Caco-2 (cell line): ENCODE measurements around the gene AMZ1. TPM values are rescaled to one million over a fixed set of nuclear protein-coding genes. Genes with fewer than 3 reads are reported as not detected.

Source experiments
- BruUV-seq: library from RNA; stranded (reverse); fragments of 400-500 nt; replicated peaks from 2 replicates; lab custom pipeline; 2021; lab: Mats Ljungman, UMichigan
- CTCF ChIA-PET: fragments of 300-600 bp; sonication (Branson Sonifier 250); formaldehyde crosslinking; loops from one replicate; lab custom pipeline; 2022; ENCODE audit warnings: antibody characterized with exemption; lab: Charles Lee
- POLR2A ChIA-PET: fragments of 300-600 bp; sonication (Branson Sonifier 250); formaldehyde crosslinking; loops from one replicate; lab custom pipeline; 2022; ENCODE audit warnings: antibody characterized with exemption; lab: Charles Lee
- DNase-seq, 2 experiments: peaks; one replicate each; pipeline versions ENCODE4 v3.0.0 to v3.0.0-alpha.2; 2020 to 2022
- H3K27me3 ChIP-seq: replicated peaks from 2 replicates; pipeline ENCODE4 v1.6.0; 2011; ENCODE audit warnings: low read length; ENCODE audit not compliant: control insufficient read depth, insufficient read depth
- H3K36me3 ChIP-seq: 2 replicates; pipeline ENCODE4 v1.5.1; 2011; ENCODE audit warnings: low read length; ENCODE audit not compliant: control insufficient read depth, insufficient read depth
- H3K4me1 ChIP-seq: fragments of 250-450 bp; sonication (Bioruptor Pico); 2 replicates; pipeline ENCODE4 v1.5.1; 2020; ENCODE audit warnings: mild to moderate bottlenecking
- H3K4me3 ChIP-seq: 2 replicates; pipeline ENCODE4 v1.5.1; 2011; ENCODE audit warnings: low read depth, mild to moderate bottlenecking, control low read depth, low read length
- H3K9me3 ChIP-seq: fragments of 250-450 bp; sonication (Bioruptor Pico); 2 replicates; pipeline ENCODE4 v1.5.1; 2020; ENCODE audit warnings: mild to moderate bottlenecking, moderate library complexity
- H3K27ac Mint-ChIP-seq: one replicate; pipeline ENCODE4 v1.8.0; 2022; ENCODE audit warnings: mixed read lengths; ENCODE audit not compliant: unreplicated experiment
- H3K27me3 Mint-ChIP-seq: one replicate; pipeline ENCODE4 v1.8.0; 2022; ENCODE audit warnings: mixed read lengths; ENCODE audit not compliant: insufficient read depth, unreplicated experiment
- H3K36me3 Mint-ChIP-seq: one replicate; pipeline ENCODE4 v1.8.0; 2022; ENCODE audit warnings: mild to moderate bottlenecking, mixed read lengths; ENCODE audit not compliant: insufficient read depth, unreplicated experiment
- H3K4me1 Mint-ChIP-seq: one replicate; pipeline ENCODE4 v1.8.0; 2022; ENCODE audit warnings: low read depth, mixed read lengths; ENCODE audit not compliant: unreplicated experiment
- H3K4me3 Mint-ChIP-seq: one replicate; pipeline ENCODE4 v1.8.0; 2022; ENCODE audit warnings: mild to moderate bottlenecking, moderate library complexity, mixed read lengths; ENCODE audit not compliant: unreplicated experiment
- H3K9me3 Mint-ChIP-seq: one replicate; pipeline ENCODE4 v1.8.0; 2022; ENCODE audit warnings: mixed read lengths; ENCODE audit not compliant: unreplicated experiment
- intact Hi-C: fragments of 100-400 bp; cut with micrococcal nuclease; formaldehyde crosslinking; loops from one replicate; pipeline ENCODE4 v1.10.0; 2022; ENCODE audit not compliant: unreplicated experiment
- total RNA-seq: library from RNA; stranded (reverse); gene quantifications from 2 replicates; pipeline ENCODE4 v1.2.3, GENCODE V29; 2022
- TF ChIP-seq, protein P1 (sequence below), 2 experiments: fragments of 200-600 bp in 1 of 2; IDR thresholded peaks; 1 replicate in 1 of 2; 2 replicates in 1 of 2; pipeline versions ENCODE4 v1.5.1 to v1.8.0; 2011 to 2022; ENCODE audit warnings: antibody characterized with exemption in 1 of 2, control low read depth in 1 of 2, inconsistent platforms in 1 of 2, low read depth in 1 of 2, low read length in 1 of 2, mild to moderate bottlenecking in 1 of 2, moderate library complexity in 1 of 2; ENCODE audit not compliant: insufficient read depth in 1 of 2, severe bottlenecking in 1 of 2, unreplicated experiment in 1 of 2

AMZ1 gene
- total RNA-seq, 1 experiment from 2014 or later, result 0.11 TPM

- CTCF ChIA-PET, result interaction anchor here (0.5 to 0.6 kb wide), 3 partner anchors 23 to 155 kb away, joined by 3 to 4 read pairs (median 3); no protein-coding TSS in a partner anchor
- no peak for DNase-seq
- TF ChIP-seq, protein P1, sequence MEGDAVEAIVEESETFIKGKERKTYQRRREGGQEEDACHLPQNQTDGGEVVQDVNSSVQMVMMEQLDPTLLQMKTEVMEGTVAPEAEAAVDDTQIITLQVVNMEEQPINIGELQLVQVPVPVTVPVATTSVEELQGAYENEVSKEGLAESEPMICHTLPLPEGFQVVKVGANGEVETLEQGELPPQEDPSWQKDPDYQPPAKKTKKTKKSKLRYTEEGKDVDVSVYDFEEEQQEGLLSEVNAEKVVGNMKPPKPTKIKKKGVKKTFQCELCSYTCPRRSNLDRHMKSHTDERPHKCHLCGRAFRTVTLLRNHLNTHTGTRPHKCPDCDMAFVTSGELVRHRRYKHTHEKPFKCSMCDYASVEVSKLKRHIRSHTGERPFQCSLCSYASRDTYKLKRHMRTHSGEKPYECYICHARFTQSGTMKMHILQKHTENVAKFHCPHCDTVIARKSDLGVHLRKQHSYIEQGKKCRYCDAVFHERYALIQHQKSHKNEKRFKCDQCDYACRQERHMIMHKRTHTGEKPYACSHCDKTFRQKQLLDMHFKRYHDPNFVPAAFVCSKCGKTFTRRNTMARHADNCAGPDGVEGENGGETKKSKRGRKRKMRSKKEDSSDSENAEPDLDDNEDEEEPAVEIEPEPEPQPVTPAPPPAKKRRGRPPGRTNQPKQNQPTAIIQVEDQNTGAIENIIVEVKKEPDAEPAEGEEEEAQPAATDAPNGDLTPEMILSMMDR (IDR thresholded peaks at IDR 0.05; ENCODE audit: insufficient read depth in 1 of 2, low read depth in 1 of 2, low read length in 1 of 2, severe bottlenecking in 1 of 2, unreplicated experiment in 1 of 2), result no peak
Observed at GRCh38 chr7:2710286-2710655, 22.3 kb downstream of the AMZ1 start.

DNA sequence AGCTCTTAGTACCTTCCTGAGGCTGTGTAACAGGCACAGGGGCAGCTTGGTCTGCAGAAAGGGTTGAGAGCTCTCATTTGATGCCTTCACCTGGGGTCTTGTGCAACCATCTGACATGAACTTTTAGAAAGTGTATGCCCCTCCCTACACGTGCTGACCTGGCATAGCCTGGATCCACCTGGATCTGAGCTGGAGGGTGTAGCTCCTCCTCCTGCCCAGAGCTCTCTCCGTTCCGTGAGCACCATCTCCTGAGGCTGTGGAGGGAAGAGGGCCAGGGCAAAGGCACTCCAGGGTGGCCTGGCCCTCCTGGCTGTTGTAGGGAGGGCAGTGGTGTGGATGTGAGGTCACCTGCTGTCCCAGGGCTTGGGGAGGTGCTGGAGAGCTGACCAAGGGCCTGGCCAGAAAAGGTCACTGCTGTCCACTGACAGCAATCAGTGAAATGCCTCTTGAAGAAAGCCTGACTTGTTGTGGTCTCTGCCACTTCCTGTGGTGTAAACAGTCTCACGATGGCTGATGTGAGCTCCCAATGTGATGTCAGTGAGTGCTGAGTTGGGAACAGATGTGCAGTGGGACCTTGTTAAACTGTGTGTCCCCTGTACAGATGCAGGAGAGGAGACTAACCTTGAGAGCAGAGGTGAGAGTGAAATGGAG, 23.0 kb downstream of the AMZ1 start:
- BruUV-seq, result no TSS peak
- POLR2A ChIA-PET, result no interaction called here
- peak in 1 of 2 experiments; percentile 25 for DNase-seq
- H3K36me3 Mint-ChIP-seq, result peaks cover 46% of the 10 kb centered on the region
- H3K4me3 ChIP-seq, result no peak overlapping the region
- TF ChIP-seq, protein P1 (IDR thresholded peaks at IDR 0.05; ENCODE audit: insufficient read depth in 1 of 2, low read depth in 1 of 2, low read length in 1 of 2, severe bottlenecking in 1 of 2, unreplicated experiment in 1 of 2), result no peak
- H3K9me3 ChIP-seq, result no peaks in the 10 kb centered on the region
- H3K4me3 Mint-ChIP-seq, result no peak overlapping the region
- no peaks in the 10 kb centered on the region for H3K27me3 ChIP-seq
- H3K27ac Mint-ChIP-seq, result no peak overlapping the region
- no peaks in the 10 kb centered on the region for H3K9me3 Mint-ChIP-seq
- CTCF ChIA-PET, result no interaction called here
- no peaks in the 10 kb centered on the region for H3K36me3 ChIP-seq
- no peaks in the 10 kb centered on the region for H3K4me1 Mint-ChIP-seq
- H3K4me1 ChIP-seq, result no peaks in the 10 kb centered on the region
- intact Hi-C loops, result no loop called here
- no peaks in the 10 kb centered on the region for H3K27me3 Mint-ChIP-seq

More at GRCh38 chr7:2710286-2710655, 22.3 kb downstream of the AMZ1 start:
- H3K4me1 ChIP-seq, result no peaks in the 10 kb centered on the region
- no peaks in the 10 kb centered on the region for H3K9me3 ChIP-seq
- no peaks in the 10 kb centered on the region for H3K36me3 ChIP-seq
- Mint-ChIP-seq H3K27ac (no peak overlapping the region), H3K27me3 (no peaks in the 10 kb centered on the region), H3K9me3 (no peaks in the 10 kb centered on the region), H3K36me3 (peaks cover 42% of the 10 kb centered on the region), H3K4me1 (no peaks in the 10 kb centered on the region), H3K4me3 (no peak overlapping the region)
- no peak overlapping the region for H3K4me3 ChIP-seq
- POLR2A ChIA-PET, result no interaction called here
- no peaks in the 10 kb centered on the region for H3K27me3 ChIP-seq
- no TSS peak for BruUV-seq
- intact Hi-C loops, result no loop called here

DNA sequence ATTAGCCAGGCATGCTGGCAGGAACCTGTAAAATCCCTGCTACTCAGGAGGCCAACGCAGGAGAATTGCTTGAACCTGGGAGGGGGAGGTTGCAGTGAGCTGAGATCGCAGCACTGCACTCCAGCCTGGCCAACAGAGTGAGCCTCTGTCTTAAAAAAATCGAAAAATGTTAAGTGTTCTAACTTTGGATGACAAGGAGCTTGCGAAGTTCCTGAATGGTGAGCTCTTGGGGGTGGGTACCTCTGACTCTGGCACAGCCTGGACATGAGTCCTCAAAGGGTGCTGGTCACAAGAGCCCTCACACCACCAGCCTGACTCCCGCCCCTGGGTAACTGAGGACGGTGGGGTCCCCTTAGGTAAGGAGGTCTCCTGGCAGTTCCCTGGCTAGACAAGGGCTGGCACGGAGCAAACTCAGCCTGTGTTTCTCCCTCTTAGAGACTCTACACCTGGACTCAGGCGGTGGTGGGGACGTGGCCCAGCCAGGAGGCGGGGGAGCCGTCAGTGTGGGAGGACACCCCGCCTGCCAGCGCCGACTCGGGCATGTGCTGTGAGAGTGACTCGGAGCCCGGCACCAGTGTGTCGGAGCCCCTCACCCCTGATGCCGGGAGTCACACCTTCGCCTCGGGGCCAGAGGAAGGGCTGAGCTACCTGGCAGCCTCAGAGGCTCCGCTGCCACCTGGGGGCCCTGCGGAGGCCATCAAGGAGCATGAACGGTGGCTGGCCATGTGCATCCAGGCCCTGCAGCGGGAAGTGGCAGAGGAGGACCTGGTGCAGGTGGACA, 24.1 kb downstream of the AMZ1 start:
- intact Hi-C loops, result no loop called here
- H3K27me3 ChIP-seq, result no peaks in the 10 kb centered on the region
- POLR2A ChIA-PET, result no interaction called here
- no peaks in the 10 kb centered on the region for H3K27me3 Mint-ChIP-seq
- H3K4me3 Mint-ChIP-seq, result no peak overlapping the region
- peaks cover 8% of the 10 kb centered on the region for H3K4me1 Mint-ChIP-seq
- no peaks in the 10 kb centered on the region for H3K9me3 ChIP-seq
- no peaks in the 10 kb centered on the region for H3K9me3 Mint-ChIP-seq
- TF ChIP-seq, protein P1 (IDR thresholded peaks at IDR 0.05; ENCODE audit: insufficient read depth in 1 of 2, low read depth in 1 of 2, low read length in 1 of 2, severe bottlenecking in 1 of 2, unreplicated experiment in 1 of 2), result no peak
- no peaks in the 10 kb centered on the region for H3K36me3 ChIP-seq
- H3K4me3 ChIP-seq, result no peak overlapping the region
- no peaks in the 10 kb centered on the region for H3K4me1 ChIP-seq
- H3K36me3 Mint-ChIP-seq, result peaks cover 51% of the 10 kb centered on the region
- H3K27ac Mint-ChIP-seq, result no peak overlapping the region
- CTCF ChIA-PET, result no interaction called here
- BruUV-seq, result no TSS peak
- peak in 1 of 2 experiments; percentile 31 for DNase-seq
